Osteocyte (in vitro differentiated cells): ENCODE measurements around the gene TMEM63C. TPM values are rescaled to one million over a fixed set of nuclear protein-coding genes. Genes with fewer than 3 reads are reported as not detected.

ENCODE experiments used
- DNase-seq: peaks from one replicate; pipeline ENCODE4 v3.0.0; 2021; ENCODE audit warnings: mixed read lengths; ENCODE audit not compliant: unreplicated experiment; ENCODE audit errors: extremely low spot score
- H3K27ac Mint-ChIP-seq: one replicate; pipeline ENCODE4 v1.8.0; 2021; ENCODE audit warnings: mild to moderate bottlenecking, mixed read lengths; ENCODE audit not compliant: unreplicated experiment
- H3K27me3 Mint-ChIP-seq: one replicate; pipeline ENCODE4 v1.8.0; 2021; ENCODE audit warnings: mixed read lengths; ENCODE audit not compliant: unreplicated experiment
- H3K36me3 Mint-ChIP-seq: one replicate; pipeline ENCODE4 v1.8.0; 2021; ENCODE audit warnings: mixed read lengths; ENCODE audit not compliant: unreplicated experiment
- H3K4me1 Mint-ChIP-seq: one replicate; pipeline ENCODE4 v1.8.0; 2021; ENCODE audit warnings: mixed read lengths; ENCODE audit not compliant: unreplicated experiment
- H3K4me3 Mint-ChIP-seq: one replicate; pipeline ENCODE4 v1.8.0; 2021; ENCODE audit warnings: mild to moderate bottlenecking, moderate library complexity, mixed read lengths; ENCODE audit not compliant: unreplicated experiment
- H3K9me3 Mint-ChIP-seq: one replicate; pipeline ENCODE4 v1.8.0; 2021; ENCODE audit warnings: mixed read lengths; ENCODE audit not compliant: unreplicated experiment
- long read RNA-seq: library from polyadenylated mRNA; unstranded; transcript quantifications from one replicate; pipeline ENCODE4 v2.0.0, GENCODE V29; 2021
- total RNA-seq: library from RNA; stranded (reverse); gene quantifications from 2 replicates; pipeline ENCODE4 v1.2.1, GENCODE V29; 2021
- TF ChIP-seq, protein P1 (sequence below): fragments of 200-600 bp; sonication (generic); IDR thresholded peaks from 2 replicates; pipeline ENCODE4 v1.5.0; 2021; ENCODE audit warnings: antibody characterized with exemption, mild to moderate bottlenecking, moderate library complexity

The TMEM63C gene, protein sequence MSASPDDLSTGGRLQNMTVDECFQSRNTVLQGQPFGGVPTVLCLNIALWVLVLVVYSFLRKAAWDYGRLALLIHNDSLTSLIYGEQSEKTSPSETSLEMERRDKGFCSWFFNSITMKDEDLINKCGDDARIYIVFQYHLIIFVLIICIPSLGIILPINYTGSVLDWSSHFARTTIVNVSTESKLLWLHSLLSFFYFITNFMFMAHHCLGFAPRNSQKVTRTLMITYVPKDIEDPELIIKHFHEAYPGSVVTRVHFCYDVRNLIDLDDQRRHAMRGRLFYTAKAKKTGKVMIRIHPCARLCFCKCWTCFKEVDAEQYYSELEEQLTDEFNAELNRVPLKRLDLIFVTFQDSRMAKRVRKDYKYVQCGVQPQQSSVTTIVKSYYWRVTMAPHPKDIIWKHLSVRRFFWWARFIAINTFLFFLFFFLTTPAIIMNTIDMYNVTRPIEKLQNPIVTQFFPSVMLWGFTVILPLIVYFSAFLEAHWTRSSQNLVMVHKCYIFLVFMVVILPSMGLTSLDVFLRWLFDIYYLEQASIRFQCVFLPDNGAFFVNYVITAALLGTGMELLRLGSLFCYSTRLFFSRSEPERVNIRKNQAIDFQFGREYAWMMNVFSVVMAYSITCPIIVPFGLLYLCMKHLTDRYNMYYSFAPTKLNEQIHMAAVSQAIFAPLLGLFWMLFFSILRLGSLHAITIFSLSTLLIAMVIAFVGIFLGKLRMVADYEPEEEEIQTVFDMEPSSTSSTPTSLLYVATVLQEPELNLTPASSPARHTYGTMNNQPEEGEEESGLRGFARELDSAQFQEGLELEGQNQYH
- 0.11 and 0.39 TPM in 2 replicates for total RNA-seq
- long read RNA-seq, partial matches to known transcripts = 0 of 1 reads
- long read RNA-seq, other reads (novel, unspliced or antisense) = 1 of 1 reads

- Mint-ChIP-seq H3K27me3 (peaks cover 22% of the 10 kb centered on the region), H3K4me3 (peak within 1 kb of the TSS; percentile 64), H3K9me3 (no peaks in the 10 kb centered on the region), H3K27ac (no peak within 1 kb of the TSS), H3K4me1 (peaks cover 5% of the 10 kb centered on the region), H3K36me3 (no peaks in the 10 kb centered on the region)
- DNase-seq = peak; percentile 79
- TF ChIP-seq, protein P1, sequence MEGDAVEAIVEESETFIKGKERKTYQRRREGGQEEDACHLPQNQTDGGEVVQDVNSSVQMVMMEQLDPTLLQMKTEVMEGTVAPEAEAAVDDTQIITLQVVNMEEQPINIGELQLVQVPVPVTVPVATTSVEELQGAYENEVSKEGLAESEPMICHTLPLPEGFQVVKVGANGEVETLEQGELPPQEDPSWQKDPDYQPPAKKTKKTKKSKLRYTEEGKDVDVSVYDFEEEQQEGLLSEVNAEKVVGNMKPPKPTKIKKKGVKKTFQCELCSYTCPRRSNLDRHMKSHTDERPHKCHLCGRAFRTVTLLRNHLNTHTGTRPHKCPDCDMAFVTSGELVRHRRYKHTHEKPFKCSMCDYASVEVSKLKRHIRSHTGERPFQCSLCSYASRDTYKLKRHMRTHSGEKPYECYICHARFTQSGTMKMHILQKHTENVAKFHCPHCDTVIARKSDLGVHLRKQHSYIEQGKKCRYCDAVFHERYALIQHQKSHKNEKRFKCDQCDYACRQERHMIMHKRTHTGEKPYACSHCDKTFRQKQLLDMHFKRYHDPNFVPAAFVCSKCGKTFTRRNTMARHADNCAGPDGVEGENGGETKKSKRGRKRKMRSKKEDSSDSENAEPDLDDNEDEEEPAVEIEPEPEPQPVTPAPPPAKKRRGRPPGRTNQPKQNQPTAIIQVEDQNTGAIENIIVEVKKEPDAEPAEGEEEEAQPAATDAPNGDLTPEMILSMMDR = no peak
Observed at GRCh38 chr14:77181603-77182437, at the start of gene TMEM63C. Gene TMEM63C, plus strand, starts transcription at chr14:77181798. Its CDS starts 37,016 bp downstream, at chr14:77218814.

GRCh38 chr14:77131871-77132486 is 49.6 kb upstream of the TMEM63C start:
- peaks cover 43% of the 10 kb centered on the region for H3K27me3 Mint-ChIP-seq
- no peak overlapping the region for H3K4me3 Mint-ChIP-seq
- no peak overlapping the region for H3K27ac Mint-ChIP-seq
- H3K9me3 Mint-ChIP-seq = no peaks in the 10 kb centered on the region
- no peak for DNase-seq
- H3K36me3 Mint-ChIP-seq = no peaks in the 10 kb centered on the region
- TF ChIP-seq, protein P1 = no peak
- H3K4me1 Mint-ChIP-seq = peaks cover 2% of the 10 kb centered on the region

GRCh38 chr14:77133720-77134338 is 47.8 kb upstream of the TMEM63C start:
- TF ChIP-seq, protein P1 = no peak
- Mint-ChIP-seq H3K36me3 (no peaks in the 10 kb centered on the region), H3K4me3 (no peak overlapping the region), H3K4me1 (peaks cover 3% of the 10 kb centered on the region), H3K27ac (no peak overlapping the region), H3K9me3 (no peaks in the 10 kb centered on the region), H3K27me3 (peaks cover 38% of the 10 kb centered on the region)
- no peak for DNase-seq

GRCh38 chr14:77139022-77139421 is 42.6 kb upstream of the TMEM63C start:
- Mint-ChIP-seq H3K9me3 (no peaks in the 10 kb centered on the region), H3K27ac (no peak overlapping the region), H3K27me3 (peaks cover 58% of the 10 kb centered on the region), H3K4me1 (peaks cover 18% of the 10 kb centered on the region), H3K36me3 (no peaks in the 10 kb centered on the region), H3K4me3 (no peak overlapping the region)
- no peak for DNase-seq
- TF ChIP-seq, protein P1 = no peak
